Measurements from ENCODE around the gene FGF23. TPM values are rescaled to one million over a fixed set of nuclear protein-coding genes. Genes with fewer than 3 reads are reported as not detected.

The FGF23 gene
- total RNA-seq, 1 experiment from 2014 or later = not detected

DNA sequence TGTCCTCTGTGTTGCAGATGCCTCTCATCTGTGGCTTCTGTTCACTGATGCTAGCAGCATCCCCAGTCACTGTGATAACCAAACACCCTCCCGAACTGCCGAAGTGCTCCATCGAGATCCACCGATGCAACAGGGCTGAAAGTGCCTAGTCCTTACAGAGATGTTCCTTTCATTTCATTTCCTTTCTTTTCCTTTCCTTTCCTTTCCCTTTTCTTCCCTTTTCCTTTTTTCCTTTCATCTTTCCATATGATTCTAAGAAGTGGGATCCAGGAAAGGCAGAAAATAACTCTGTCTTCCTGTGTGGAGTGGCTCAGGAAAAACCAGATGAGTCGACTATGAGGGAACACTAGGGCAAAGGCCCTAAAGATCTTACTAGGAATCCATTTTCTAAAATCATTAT, 39.4 kb upstream of the FGF23 start:
- TF ChIP-seq, protein P1, sequence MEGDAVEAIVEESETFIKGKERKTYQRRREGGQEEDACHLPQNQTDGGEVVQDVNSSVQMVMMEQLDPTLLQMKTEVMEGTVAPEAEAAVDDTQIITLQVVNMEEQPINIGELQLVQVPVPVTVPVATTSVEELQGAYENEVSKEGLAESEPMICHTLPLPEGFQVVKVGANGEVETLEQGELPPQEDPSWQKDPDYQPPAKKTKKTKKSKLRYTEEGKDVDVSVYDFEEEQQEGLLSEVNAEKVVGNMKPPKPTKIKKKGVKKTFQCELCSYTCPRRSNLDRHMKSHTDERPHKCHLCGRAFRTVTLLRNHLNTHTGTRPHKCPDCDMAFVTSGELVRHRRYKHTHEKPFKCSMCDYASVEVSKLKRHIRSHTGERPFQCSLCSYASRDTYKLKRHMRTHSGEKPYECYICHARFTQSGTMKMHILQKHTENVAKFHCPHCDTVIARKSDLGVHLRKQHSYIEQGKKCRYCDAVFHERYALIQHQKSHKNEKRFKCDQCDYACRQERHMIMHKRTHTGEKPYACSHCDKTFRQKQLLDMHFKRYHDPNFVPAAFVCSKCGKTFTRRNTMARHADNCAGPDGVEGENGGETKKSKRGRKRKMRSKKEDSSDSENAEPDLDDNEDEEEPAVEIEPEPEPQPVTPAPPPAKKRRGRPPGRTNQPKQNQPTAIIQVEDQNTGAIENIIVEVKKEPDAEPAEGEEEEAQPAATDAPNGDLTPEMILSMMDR (conservative IDR thresholded peaks at IDR 0.05; ENCODE audit: low read depth, low read length) = no peak
- TF ChIP-seq EZH2 (IDR thresholded peaks at IDR 0.05; ENCODE audit: borderline replicate concordance, low read depth, low read length, poor library complexity, severe bottlenecking) = no peak
- intact Hi-C loops (cut with micrococcal nuclease; ENCODE audit: unreplicated experiment) = no loop called here
- POLR2A ChIA-PET (ENCODE audit: low non-redundant PET) = no interaction called here
- H3K27ac ChIP-seq (ENCODE audit: low read depth, low read length, poor library complexity, severe bottlenecking) = no peak overlapping the region
- BruUV-seq (replicated peaks) = no TSS peak
- H3K4me3 ChIP-seq (ENCODE audit: low read depth, low read length, poor library complexity, severe bottlenecking) = no peak overlapping the region
- H3K36me3 ChIP-seq (ENCODE audit: insufficient read depth, low read length, poor library complexity, severe bottlenecking) = no peaks in the 10 kb centered on the region
- DNase-seq (ENCODE audit: low spot score) = no peak
- CTCF ChIA-PET = interaction anchor here (0.6 kb wide), 1 partner anchor 96 kb away, joined by 7 read pairs; no protein-coding TSS in a partner anchor
- no peaks in the 10 kb centered on the region for H3K4me1 ChIP-seq (ENCODE audit: insufficient read depth, low read length, poor library complexity, severe bottlenecking)
- H3K27me3 ChIP-seq (replicated peaks; ENCODE audit: insufficient read depth, low read depth, low read length, poor library complexity) = peaks cover 45% of the 10 kb centered on the region
- H3K9me3 ChIP-seq (ENCODE audit: low read depth, low read length, poor library complexity, severe bottlenecking) = no peaks in the 10 kb centered on the region

DNA sequence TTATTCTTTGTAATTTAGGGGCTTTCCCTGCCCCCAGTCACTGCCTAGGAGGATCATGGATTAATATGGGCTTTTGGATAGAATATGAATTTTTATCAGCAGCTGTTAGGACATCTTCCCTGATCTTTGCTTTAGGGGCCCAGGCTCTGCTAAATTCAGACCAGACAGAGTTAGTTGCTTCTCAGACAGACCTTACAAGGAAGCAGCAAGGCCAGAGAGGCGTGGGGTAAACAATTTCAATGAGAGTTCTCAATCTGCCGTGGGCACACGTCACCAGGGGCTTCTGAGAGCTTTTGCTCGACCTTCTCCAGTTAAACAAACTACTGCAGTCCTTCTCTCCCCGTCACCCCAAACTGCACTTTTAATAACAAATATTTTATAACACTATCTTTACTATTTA, 38.4 kb upstream of the FGF23 start:
- POLR2A ChIA-PET (ENCODE audit: low non-redundant PET) = no interaction called here
- H3K27me3 ChIP-seq (replicated peaks; ENCODE audit: insufficient read depth, low read depth, low read length, poor library complexity) = peaks cover 51% of the 10 kb centered on the region
- no peak for TF ChIP-seq EZH2 (IDR thresholded peaks at IDR 0.05; ENCODE audit: borderline replicate concordance, low read depth, low read length, poor library complexity, severe bottlenecking)
- TF ChIP-seq, protein P1 (conservative IDR thresholded peaks at IDR 0.05; ENCODE audit: low read depth, low read length) = no peak
- H3K36me3 ChIP-seq (ENCODE audit: insufficient read depth, low read length, poor library complexity, severe bottlenecking) = no peaks in the 10 kb centered on the region
- H3K4me3 ChIP-seq (ENCODE audit: low read depth, low read length, poor library complexity, severe bottlenecking) = no peak overlapping the region
- DNase-seq (ENCODE audit: low spot score) = no peak
- intact Hi-C loops (cut with micrococcal nuclease; ENCODE audit: unreplicated experiment) = no loop called here
- no peaks in the 10 kb centered on the region for H3K4me1 ChIP-seq (ENCODE audit: insufficient read depth, low read length, poor library complexity, severe bottlenecking)
- no TSS peak for BruUV-seq (replicated peaks)
- CTCF ChIA-PET = no interaction called here
- H3K9me3 ChIP-seq (ENCODE audit: low read depth, low read length, poor library complexity, severe bottlenecking) = no peaks in the 10 kb centered on the region
- no peak overlapping the region for H3K27ac ChIP-seq (ENCODE audit: low read depth, low read length, poor library complexity, severe bottlenecking)

DNA sequence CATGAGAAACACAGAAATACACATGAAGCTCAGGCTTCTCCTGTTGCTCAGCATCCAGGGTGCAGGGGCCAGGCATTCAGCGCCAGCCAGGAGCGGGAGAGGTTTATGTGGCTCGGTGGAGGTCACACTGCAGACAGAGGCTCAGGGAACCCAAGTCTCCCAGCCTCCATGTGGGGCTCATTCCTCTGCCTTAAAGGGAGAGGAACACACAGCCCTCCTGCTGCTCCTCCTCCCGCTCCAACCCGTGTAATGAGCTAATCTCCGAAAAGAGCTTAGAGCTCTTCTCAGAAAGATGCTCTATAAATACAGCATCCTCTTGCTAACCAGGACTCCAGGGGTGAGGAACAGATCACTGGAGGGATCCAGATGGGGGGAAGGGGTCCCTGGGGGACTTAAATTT, 37.9 kb upstream of the FGF23 start:
- CTCF ChIA-PET = no interaction called here

More for the DNA sequence above, 37.9 kb upstream of the FGF23 start:
- BruUV-seq (replicated peaks) = no TSS peak
- TF ChIP-seq, protein P1 (conservative IDR thresholded peaks at IDR 0.05; ENCODE audit: low read depth, low read length) = no peak
- TF ChIP-seq EZH2 (IDR thresholded peaks at IDR 0.05; ENCODE audit: borderline replicate concordance, low read depth, low read length, poor library complexity, severe bottlenecking) = no peak
- POLR2A ChIA-PET (ENCODE audit: low non-redundant PET) = no interaction called here
- peaks cover 55% of the 10 kb centered on the region for H3K27me3 ChIP-seq (replicated peaks; ENCODE audit: insufficient read depth, low read depth, low read length, poor library complexity)
- no peaks in the 10 kb centered on the region for H3K4me1 ChIP-seq (ENCODE audit: insufficient read depth, low read length, poor library complexity, severe bottlenecking)
- no peak overlapping the region for H3K27ac ChIP-seq (ENCODE audit: low read depth, low read length, poor library complexity, severe bottlenecking)
- peak; percentile 19 for DNase-seq (ENCODE audit: low spot score)
- H3K36me3 ChIP-seq (ENCODE audit: insufficient read depth, low read length, poor library complexity, severe bottlenecking) = no peaks in the 10 kb centered on the region
- no peaks in the 10 kb centered on the region for H3K9me3 ChIP-seq (ENCODE audit: low read depth, low read length, poor library complexity, severe bottlenecking)
- H3K4me3 ChIP-seq (ENCODE audit: low read depth, low read length, poor library complexity, severe bottlenecking) = no peak overlapping the region
- intact Hi-C loops (cut with micrococcal nuclease; ENCODE audit: unreplicated experiment) = no loop called here

Measured in A673 (cell line).